Inferior parietal cortex (tissue), 1 donor: ENCODE results near the gene SLC29A1.
"Not testable (repeated sequence)": the region's sequence is repeated elsewhere in the genome, so short reads cannot be mapped to it uniquely, and the experiment has no call there.

Source experiments
- DNase-seq: peaks from one replicate; pipeline ENCODE4 v3.0.0-alpha.2; 2016; ENCODE audit errors: extremely low spot score

Gene SLC29A1

GRCh38 chr6:44223319-44224028 is at the start of gene SLC29A1:
Gene SLC29A1, plus strand, starts transcription at chr6:44223595. Its CDS starts 3,719 bp downstream, at chr6:44227314.
- DNase-seq: peak; percentile 38

- DNase-seq: no peak
Observed at GRCh38 chr6:44176130-44176761, 47.1 kb upstream of the SLC29A1 start.

- no peak for DNase-seq
Observed at GRCh38 chr6:44176762-44177509, 46.5 kb upstream of the SLC29A1 start.

GRCh38 chr6:44177691-44178423 is 45.5 kb upstream of the SLC29A1 start:
- no peak for DNase-seq

GRCh38 chr6:44178424-44179071 is 44.8 kb upstream of the SLC29A1 start:
- DNase-seq: no peak

- DNase-seq: no peak
Observed at GRCh38 chr6:44179072-44179536, 44.3 kb upstream of the SLC29A1 start.

GRCh38 chr6:44179648-44180047 is 43.7 kb upstream of the SLC29A1 start:
- no peak for DNase-seq

GRCh38 chr6:44180406-44180805 is 43.0 kb upstream of the SLC29A1 start:
- no peak for DNase-seq

GRCh38 chr6:44180886-44181285 is 42.5 kb upstream of the SLC29A1 start:
- no peak for DNase-seq

GRCh38 chr6:44181784-44182183 is 41.6 kb upstream of the SLC29A1 start:
- not testable (repeated sequence) for DNase-seq

- DNase-seq: no peak
Observed at GRCh38 chr6:44182911-44183390, 40.4 kb upstream of the SLC29A1 start.

- no peak for DNase-seq
Observed at GRCh38 chr6:44183783-44184182, 39.6 kb upstream of the SLC29A1 start.

GRCh38 chr6:44185356-44185755 is 38.0 kb upstream of the SLC29A1 start:
- not testable (repeated sequence) for DNase-seq

- no peak for DNase-seq
Observed at GRCh38 chr6:44185953-44186634, 37.3 kb upstream of the SLC29A1 start.

- no peak for DNase-seq
Observed at GRCh38 chr6:44186635-44187025, 36.8 kb upstream of the SLC29A1 start.

GRCh38 chr6:44188819-44189218 is 34.6 kb upstream of the SLC29A1 start:
- DNase-seq: no peak

- DNase-seq: no peak
Observed at GRCh38 chr6:44189257-44189656, 34.1 kb upstream of the SLC29A1 start.

GRCh38 chr6:44190715-44191114 is 32.7 kb upstream of the SLC29A1 start:
- no peak for DNase-seq

- DNase-seq: no peak
Observed at GRCh38 chr6:44192428-44193041, 30.9 kb upstream of the SLC29A1 start.

GRCh38 chr6:44193307-44193910 is 30.0 kb upstream of the SLC29A1 start:
- no peak for DNase-seq
